GM12878 (cell line): ENCODE data around the gene SERPINF2. TPM values are rescaled to one million over a fixed set of nuclear protein-coding genes. Genes with fewer than 3 reads are reported as not detected.

ENCODE experiments used
- ATAC-seq: fragments of 200-7000 bp; cut with Tn5 transposase; 3 replicates; pipeline ENCODE4 v1.9.1; 2020; ENCODE audit warnings: mild to moderate bottlenecking, moderate library complexity
- BruUV-seq: library from RNA; stranded (reverse); fragments of 400-500 nt; replicated peaks from 2 replicates; lab custom pipeline; 2021; lab: Mats Ljungman, UMichigan
- CTCF ChIA-PET: fragments of 300-600 bp; sonication (Branson Sonifier 250); formaldehyde crosslinking; extraction: SDS; loops from one replicate; lab custom pipeline; 2021; ENCODE audit warnings: inconsistent platforms; lab: Yijun Ruan, JAX
- POLR2A ChIA-PET: fragments of 350-600 bp; formaldehyde crosslinking; extraction: SDS; loops from one replicate; lab custom pipeline; 2021; ENCODE audit warnings: inconsistent platforms; lab: Charles Lee
- RAD21 ChIA-PET: fragments of 300-600 bp; sonication (Branson Sonifier 250); formaldehyde crosslinking; loops from one replicate; lab custom pipeline; 2023; ENCODE audit warnings: antibody characterized with exemption; ENCODE audit not compliant: unreplicated experiment; lab: Charles Lee
- SMC1A ChIA-PET: fragments of 300-600 bp; sonication (Branson Sonifier 250); formaldehyde crosslinking; loops from one replicate; lab custom pipeline; 2023; ENCODE audit not compliant: unreplicated experiment, uncharacterized antibody; lab: Charles Lee
- DNase-seq: peaks from one replicate; pipeline ENCODE4 v3.0.0-alpha.2; 2011; ENCODE audit warnings: low read depth, low spot score
- FAIRE-seq: peaks from 3 replicates; lab custom pipeline; 2011; peaks lifted over from hg19 to GRCh38; lab: Jason Lieb, UNC
- H2AFZ ChIP-seq: 2 replicates; pipeline ENCODE4 v1.6.0; 2011; ENCODE audit warnings: low read depth, low read length, control low read depth; ENCODE audit not compliant: control insufficient read depth
- H3K27ac ChIP-seq: 2 replicates; pipeline ENCODE4 v1.5.1; 2011; ENCODE audit warnings: control low read depth; ENCODE audit not compliant: control insufficient read depth, insufficient read depth
- H3K27me3 ChIP-seq, 2 experiments: replicated peaks in 1 of 2; 2 replicates each; pipeline versions ENCODE4 v1.6.0 to v1.6.1; 2011; ENCODE audit warnings: low read length in 1 of 2; ENCODE audit not compliant: control insufficient read depth in 2 of 2, insufficient read depth in 2 of 2
- H3K36me3 ChIP-seq, 2 experiments: 2 replicates each; pipeline ENCODE4 v1.5.1; 2011; ENCODE audit warnings: low read length in 1 of 2; ENCODE audit not compliant: control insufficient read depth in 2 of 2, insufficient read depth in 2 of 2
- H3K4me1 ChIP-seq: 2 replicates; pipeline ENCODE4 v1.6.1; 2011; ENCODE audit warnings: mild to moderate bottlenecking, low read length, moderate library complexity, mixed read lengths; ENCODE audit not compliant: control insufficient read depth, insufficient read depth
- H3K4me2 ChIP-seq: 2 replicates; pipeline ENCODE4 v1.6.0; 2011; ENCODE audit warnings: control low read depth; ENCODE audit not compliant: control insufficient read depth, insufficient read depth
- H3K4me3 ChIP-seq: fragments of 200-600 bp; sonication (generic); 2 replicates; pipeline ENCODE4 v1.5.1; 2016
- H3K79me2 ChIP-seq: 2 replicates; pipeline ENCODE4 v1.6.0; 2011; ENCODE audit warnings: low read length; ENCODE audit not compliant: control insufficient read depth, insufficient read depth
- H3K9ac ChIP-seq: 2 replicates; pipeline ENCODE4 v1.8.0; 2011; ENCODE audit warnings: low read length, control low read depth, mixed read lengths; ENCODE audit not compliant: control insufficient read depth, insufficient read depth
- H3K9me3 ChIP-seq: replicated peaks from 3 replicates; pipeline ENCODE4 v1.5.1; 2011; ENCODE audit warnings: mild to moderate bottlenecking, low read length; ENCODE audit not compliant: control insufficient read depth, insufficient read depth
- H4K20me1 ChIP-seq: 2 replicates; pipeline ENCODE4 v1.6.0; 2011; ENCODE audit not compliant: control insufficient read depth, insufficient read depth
- BRCA1 ChIP-seq: IDR thresholded peaks from 2 replicates; pipeline ENCODE4 v1.6.1; 2011; ENCODE audit warnings: low read depth, low read length, improper control_type of control experiment
- DPF2 ChIP-seq: fragments of 450-650 bp; IDR thresholded peaks from 2 replicates; pipeline ENCODE4 v1.6.1; 2017; ENCODE audit warnings: mild to moderate bottlenecking
- EGR1 ChIP-seq, 2 experiments: IDR thresholded peaks; 1 replicate in 1 of 2; 2 replicates in 1 of 2; pipeline ENCODE4 v1.6.1; 2011 to 2012; ENCODE audit warnings: low read depth in 2 of 2, low read length in 2 of 2, borderline replicate concordance in 1 of 2, mild to moderate bottlenecking in 1 of 2, moderate library complexity in 1 of 2
- ESRRA ChIP-seq: IDR thresholded peaks from 2 replicates; pipeline ENCODE4 v1.6.1; 2012; ENCODE audit warnings: mild to moderate bottlenecking, low read length, improper control_type of control experiment
- MYB ChIP-seq: fragments of 150-350 bp; IDR thresholded peaks from 2 replicates; pipeline ENCODE4 v1.6.1; 2014; ENCODE audit warnings: mild to moderate bottlenecking, low read depth, low read length, borderline replicate concordance
- NRF1 ChIP-seq: conservative IDR thresholded peaks from 2 replicates; pipeline ENCODE4 v1.6.1; 2011; ENCODE audit warnings: mild to moderate bottlenecking, low read depth, low read length, improper control_type of control experiment
- PAX8 ChIP-seq: fragments of 450-650 bp; IDR thresholded peaks from 2 replicates; pipeline ENCODE4 v1.6.1; 2017; ENCODE audit warnings: mild to moderate bottlenecking, moderate library complexity
- TARDBP ChIP-seq: IDR thresholded peaks from 2 replicates; pipeline ENCODE4 v1.6.1; 2016; ENCODE audit warnings: borderline replicate concordance
- YY1 ChIP-seq: IDR thresholded peaks from 2 replicates; pipeline ENCODE4 v1.6.1; 2011; ENCODE audit warnings: low read depth, mild to moderate bottlenecking, low read length
- ZBED1 ChIP-seq: IDR thresholded peaks from 2 replicates; pipeline ENCODE4 v1.6.1; 2016; ENCODE audit warnings: borderline replicate concordance
- ZZZ3 ChIP-seq: IDR thresholded peaks from 2 replicates; pipeline ENCODE4 v1.6.1; 2011; ENCODE audit warnings: low read depth; ENCODE audit not compliant: control insufficient read depth, insufficient read length
- WGBS: methylation state at CpG from one replicate; pipeline ENCODE4 v1.1.6; 2016; ENCODE audit warnings: low lambda C conversion rate; ENCODE audit not compliant: insufficient replicate concordance, insufficient coverage; ENCODE audit errors: missing lambda C conversion rate; 5-methylcytosine and 5-hydroxymethylcytosine counted together
- in situ Hi-C: fragments of 300-500 bp; cut with MboI; formaldehyde crosslinking; loops from 9 replicates; pipeline ENCODE4 v1.14.3; 2018; ENCODE audit warnings: mixed read lengths
- intact Hi-C: fragments of 100-400 bp; cut with micrococcal nuclease; formaldehyde crosslinking; loops from one replicate; pipeline ENCODE4 v1.14.2; 2022; ENCODE audit not compliant: unreplicated experiment
- polyA plus RNA-seq, 11 experiments: library from polyadenylated mRNA; depleted of rRNA in 4 of 11; unstranded in 6 of 11; stranded (reverse) in 5 of 11; fragments of >200 nt; fragmentation: Nextera tagmentation in 4 of 11; fragmentation: Illumina TruSeq in 1 of 11; extraction: Ambion mirVana in 4 of 11; extraction: Trizol in 1 of 11; gene quantifications; 1 replicate in 1 of 11; 2 replicates in 10 of 11; pipeline versions ENCODE4 v1.2.1 to v1.2.3, GENCODE V29; 2011 to 2016; ENCODE audit warnings: inconsistent platforms in 2 of 11, missing spikeins in 2 of 11, low read depth in 1 of 11
- total RNA-seq, 4 experiments: library from RNA; depleted of rRNA in 3 of 4; stranded (reverse); fragments of >200 nt in 3 of 4; fragmentation: Illumina TruSeq in 1 of 4; extraction: Trizol in 1 of 4; gene quantifications; 2 replicates each; pipeline versions ENCODE4 v1.2.1 to v1.2.3, GENCODE V29; 2013 to 2021

SERPINF2 gene
- total and polyA plus RNA-seq, 10 of the 15 experiments (the other 5 are each of a cell fraction or from before 2014, with no cell fraction given): 0.04 to 0.21 (median 0.12) TPM; not detected in 6

DNA sequence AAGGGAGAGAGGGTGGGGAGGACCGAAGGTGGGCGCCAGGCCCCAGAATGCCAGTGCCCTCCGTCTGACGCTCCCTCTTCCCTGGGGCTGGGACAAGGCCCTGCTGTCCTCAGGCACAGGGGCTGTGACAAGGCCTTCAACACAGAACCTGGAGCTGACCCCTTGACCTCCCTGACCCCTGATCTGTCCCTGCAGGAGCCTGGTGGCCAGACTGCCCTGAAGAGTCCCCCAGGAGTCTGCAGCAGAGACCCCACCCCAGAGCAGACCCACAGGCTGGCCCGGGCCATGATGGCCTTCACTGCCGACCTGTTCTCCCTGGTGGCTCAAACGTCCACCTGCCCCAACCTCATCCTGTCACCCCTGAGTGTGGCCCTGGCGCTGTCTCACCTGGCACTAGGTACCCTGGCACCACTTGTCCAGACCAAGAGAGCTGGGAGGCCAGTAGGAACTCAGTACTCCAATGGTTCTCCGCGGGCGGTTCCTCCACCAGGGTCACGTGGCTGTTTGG is 2.9 kb downstream of the SERPINF2 start (continued):
- TF ChIP-seq NRF1: no peak

DNA sequence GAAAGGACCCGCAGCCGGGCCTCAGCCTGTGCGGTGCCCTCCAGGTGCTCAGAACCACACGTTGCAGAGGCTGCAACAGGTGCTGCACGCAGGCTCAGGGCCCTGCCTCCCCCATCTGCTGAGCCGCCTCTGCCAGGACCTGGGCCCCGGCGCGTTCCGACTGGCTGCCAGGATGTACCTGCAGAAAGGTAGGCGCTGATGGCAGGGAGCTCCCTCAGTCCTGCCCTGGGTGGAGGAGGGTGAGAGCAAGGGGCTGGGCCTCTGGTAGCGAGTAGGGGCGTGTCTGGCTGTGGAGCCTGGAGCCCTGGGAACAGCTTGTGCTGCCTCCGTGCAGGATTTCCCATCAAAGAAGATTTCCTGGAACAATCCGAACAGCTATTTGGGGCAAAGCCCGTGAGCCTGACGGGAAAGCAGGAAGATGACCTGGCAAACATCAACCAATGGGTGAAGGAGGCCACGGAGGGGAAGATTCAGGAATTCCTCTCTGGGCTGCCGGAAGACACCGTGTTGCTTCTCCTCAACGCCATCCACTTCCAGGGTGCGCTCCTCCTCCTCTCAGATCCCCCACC is 4.4 kb downstream of the SERPINF2 start:
- no TSS peak for BruUV-seq
- ChIA-PET POLR2A (interaction anchor here (0.6 kb wide), 1 partner anchor 359 kb away, joined by 5 read pairs; no protein-coding TSS in a partner anchor), SMC1A (no interaction called here), RAD21 (no interaction called here), CTCF (no interaction called here)
- TF ChIP-seq TARDBP (no peak), YY1 (no peak), BRCA1 (no peak), PAX8 (no peak), DPF2 (no peak), ESRRA (no peak), MYB (no peak), ZZZ3 (no peak), EGR1 (IDR thresholded peaks at IDR 0.05; ENCODE audit: borderline replicate concordance in 1 of 2, low read depth in 2 of 2, low read length in 2 of 2) (no peak), ZBED1 (no peak)
- FAIRE-seq (no peak), DNase-seq (no peak), ATAC-seq (no peak)
- Histone ChIP-seq H4K20me1 (no peaks in the 10 kb centered on the region), H3K79me2 (no peaks in the 10 kb centered on the region), H3K36me3 (no peaks in the 10 kb centered on the region; a peak in 1 of 4 replicates), H3K27ac (no peak overlapping the region), H3K27me3 (no peaks in the 10 kb centered on the region), H3K4me3 (no peak overlapping the region), H3K4me2 (no peak overlapping the region), H3K9ac (no peak overlapping the region), H3K9me3 (no peaks in the 10 kb centered on the region), H2AFZ (no peak overlapping the region), H3K4me1 (no peaks in the 10 kb centered on the region)
- intact Hi-C loops: no loop called here
- WGBS: 59% methylated on average over 20 of the region's 22 CpGs
- in situ Hi-C loops: no loop called here
